Ishikawa (cell line): ENCODE data around the gene NRL.

Experiments
- CREB1 ChIP-seq: IDR thresholded peaks from 2 replicates; pipeline ENCODE4 v1.6.1; 2012; ENCODE audit warnings: low read depth
- EP300 ChIP-seq: IDR thresholded peaks from 2 replicates; pipeline ENCODE4 v1.6.1; 2012; ENCODE audit warnings: borderline replicate concordance
- FOXM1 ChIP-seq: IDR thresholded peaks from 2 replicates; pipeline ENCODE4 v1.6.1; 2012; ENCODE audit warnings: low read depth, borderline replicate concordance
- MAX ChIP-seq: IDR thresholded peaks from 2 replicates; pipeline ENCODE4 v1.6.1; 2012
- RAD21 ChIP-seq: IDR thresholded peaks from 2 replicates; pipeline ENCODE4 v1.6.1; 2012; ENCODE audit warnings: low read depth
- YY1 ChIP-seq: IDR thresholded peaks from 2 replicates; pipeline ENCODE4 v1.6.1; 2012; ENCODE audit warnings: low read depth
- TF ChIP-seq, protein P1 (sequence below): IDR thresholded peaks from 2 replicates; pipeline ENCODE4 v1.6.1; 2012; ENCODE audit warnings: low read depth, mild to moderate bottlenecking
- TF ChIP-seq, protein P2 (sequence below): IDR thresholded peaks from 2 replicates; pipeline ENCODE4 v1.6.1; 2012

DNA sequence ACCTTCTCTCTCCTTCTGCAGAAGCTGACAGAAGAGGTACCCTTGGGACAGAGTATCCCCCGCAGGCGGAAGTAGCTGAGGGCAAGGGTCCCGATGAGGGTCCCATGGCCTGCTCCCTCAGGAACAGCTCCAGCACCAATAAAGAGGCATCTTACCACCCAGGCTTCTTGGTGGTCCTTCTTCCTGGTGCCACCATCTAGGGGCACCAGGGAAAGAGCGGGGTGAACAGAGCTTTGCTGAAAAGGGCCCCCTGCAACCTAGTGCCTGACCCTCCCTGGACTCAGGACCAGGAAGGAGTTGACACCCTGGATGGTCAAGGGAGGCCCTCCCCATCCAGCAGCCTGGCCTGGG is 45.7 kb upstream of the NRL start:
- TF ChIP-seq MAX (no peak), EP300 (no peak), CREB1 (no peak), YY1 (no peak), RAD21 (no peak), FOXM1 (no peak)
- TF ChIP-seq, protein P1, sequence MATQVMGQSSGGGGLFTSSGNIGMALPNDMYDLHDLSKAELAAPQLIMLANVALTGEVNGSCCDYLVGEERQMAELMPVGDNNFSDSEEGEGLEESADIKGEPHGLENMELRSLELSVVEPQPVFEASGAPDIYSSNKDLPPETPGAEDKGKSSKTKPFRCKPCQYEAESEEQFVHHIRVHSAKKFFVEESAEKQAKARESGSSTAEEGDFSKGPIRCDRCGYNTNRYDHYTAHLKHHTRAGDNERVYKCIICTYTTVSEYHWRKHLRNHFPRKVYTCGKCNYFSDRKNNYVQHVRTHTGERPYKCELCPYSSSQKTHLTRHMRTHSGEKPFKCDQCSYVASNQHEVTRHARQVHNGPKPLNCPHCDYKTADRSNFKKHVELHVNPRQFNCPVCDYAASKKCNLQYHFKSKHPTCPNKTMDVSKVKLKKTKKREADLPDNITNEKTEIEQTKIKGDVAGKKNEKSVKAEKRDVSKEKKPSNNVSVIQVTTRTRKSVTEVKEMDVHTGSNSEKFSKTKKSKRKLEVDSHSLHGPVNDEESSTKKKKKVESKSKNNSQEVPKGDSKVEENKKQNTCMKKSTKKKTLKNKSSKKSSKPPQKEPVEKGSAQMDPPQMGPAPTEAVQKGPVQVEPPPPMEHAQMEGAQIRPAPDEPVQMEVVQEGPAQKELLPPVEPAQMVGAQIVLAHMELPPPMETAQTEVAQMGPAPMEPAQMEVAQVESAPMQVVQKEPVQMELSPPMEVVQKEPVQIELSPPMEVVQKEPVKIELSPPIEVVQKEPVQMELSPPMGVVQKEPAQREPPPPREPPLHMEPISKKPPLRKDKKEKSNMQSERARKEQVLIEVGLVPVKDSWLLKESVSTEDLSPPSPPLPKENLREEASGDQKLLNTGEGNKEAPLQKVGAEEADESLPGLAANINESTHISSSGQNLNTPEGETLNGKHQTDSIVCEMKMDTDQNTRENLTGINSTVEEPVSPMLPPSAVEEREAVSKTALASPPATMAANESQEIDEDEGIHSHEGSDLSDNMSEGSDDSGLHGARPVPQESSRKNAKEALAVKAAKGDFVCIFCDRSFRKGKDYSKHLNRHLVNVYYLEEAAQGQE: no peak
- TF ChIP-seq, protein P2, sequence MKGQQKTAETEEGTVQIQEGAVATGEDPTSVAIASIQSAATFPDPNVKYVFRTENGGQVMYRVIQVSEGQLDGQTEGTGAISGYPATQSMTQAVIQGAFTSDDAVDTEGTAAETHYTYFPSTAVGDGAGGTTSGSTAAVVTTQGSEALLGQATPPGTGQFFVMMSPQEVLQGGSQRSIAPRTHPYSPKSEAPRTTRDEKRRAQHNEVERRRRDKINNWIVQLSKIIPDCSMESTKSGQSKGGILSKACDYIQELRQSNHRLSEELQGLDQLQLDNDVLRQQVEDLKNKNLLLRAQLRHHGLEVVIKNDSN: no peak
